ENCODE measurements around the gene SH3RF3.

DNA sequence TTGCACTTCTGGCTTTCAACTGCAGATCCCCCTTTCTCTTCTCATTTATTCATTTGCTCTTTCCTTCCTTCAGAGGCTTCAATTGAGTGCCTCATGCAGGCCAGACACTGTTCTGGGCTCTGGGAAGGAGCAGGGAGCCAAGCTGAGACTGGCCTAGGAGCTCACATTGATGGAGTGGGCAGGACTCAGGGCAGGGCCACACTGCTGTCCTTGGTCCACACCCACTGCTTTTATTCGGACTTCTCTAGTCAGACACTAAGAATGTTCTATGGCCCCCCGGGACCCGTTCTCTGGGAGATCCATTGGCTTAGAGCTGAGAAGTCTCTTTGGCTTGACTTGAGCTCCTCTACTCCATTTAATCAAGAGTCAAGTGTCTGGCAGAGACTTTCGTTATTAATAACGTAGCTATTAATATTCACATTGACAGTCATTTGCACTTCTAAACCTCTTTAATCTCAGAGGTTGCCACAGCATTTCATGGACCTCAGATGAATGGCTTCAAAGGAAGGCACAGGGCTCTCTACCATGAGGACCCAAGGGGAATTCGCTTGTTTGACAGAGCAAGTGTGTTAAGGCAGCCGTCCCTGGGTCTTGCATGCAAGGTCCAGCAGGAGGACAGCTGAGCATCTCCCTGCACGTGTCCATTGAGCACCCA, 20.1 kb downstream of the SH3RF3 start:
- TF ChIP-seq, protein P1, sequence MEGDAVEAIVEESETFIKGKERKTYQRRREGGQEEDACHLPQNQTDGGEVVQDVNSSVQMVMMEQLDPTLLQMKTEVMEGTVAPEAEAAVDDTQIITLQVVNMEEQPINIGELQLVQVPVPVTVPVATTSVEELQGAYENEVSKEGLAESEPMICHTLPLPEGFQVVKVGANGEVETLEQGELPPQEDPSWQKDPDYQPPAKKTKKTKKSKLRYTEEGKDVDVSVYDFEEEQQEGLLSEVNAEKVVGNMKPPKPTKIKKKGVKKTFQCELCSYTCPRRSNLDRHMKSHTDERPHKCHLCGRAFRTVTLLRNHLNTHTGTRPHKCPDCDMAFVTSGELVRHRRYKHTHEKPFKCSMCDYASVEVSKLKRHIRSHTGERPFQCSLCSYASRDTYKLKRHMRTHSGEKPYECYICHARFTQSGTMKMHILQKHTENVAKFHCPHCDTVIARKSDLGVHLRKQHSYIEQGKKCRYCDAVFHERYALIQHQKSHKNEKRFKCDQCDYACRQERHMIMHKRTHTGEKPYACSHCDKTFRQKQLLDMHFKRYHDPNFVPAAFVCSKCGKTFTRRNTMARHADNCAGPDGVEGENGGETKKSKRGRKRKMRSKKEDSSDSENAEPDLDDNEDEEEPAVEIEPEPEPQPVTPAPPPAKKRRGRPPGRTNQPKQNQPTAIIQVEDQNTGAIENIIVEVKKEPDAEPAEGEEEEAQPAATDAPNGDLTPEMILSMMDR (IDR thresholded peaks at IDR 0.05 in 2 of 3, conservative IDR thresholded peaks at IDR 0.05 in 1 of 3; ENCODE audit: insufficient read depth in 2 of 3, low read depth in 1 of 3, low read length in 3 of 3): no peak
- TF ChIP-seq ZBTB8A (IDR thresholded peaks at IDR 0.05; ENCODE audit: partially characterized antibody): no peak
